ENCODE data around the gene FARP1.

DNA sequence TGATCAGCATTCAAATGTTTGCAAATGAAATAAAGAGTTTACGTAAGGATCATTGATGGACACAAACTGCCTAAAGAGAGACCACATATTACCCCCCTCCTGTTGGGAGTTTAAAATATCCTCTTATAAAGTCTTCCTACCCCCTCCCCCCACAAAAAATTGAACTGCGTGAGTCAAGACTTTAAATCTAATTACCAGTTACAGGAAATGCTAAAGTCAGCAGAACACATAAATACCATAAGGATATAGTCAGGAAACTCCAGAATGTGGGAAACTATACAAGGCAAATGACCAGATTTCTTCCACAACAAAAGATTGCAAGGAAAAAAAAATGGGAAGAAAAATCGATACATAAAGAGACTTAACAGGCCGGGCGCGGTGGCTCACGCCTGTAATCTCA lies 44.4 kb upstream of the FARP1 start:
- TF ChIP-seq, protein P1, sequence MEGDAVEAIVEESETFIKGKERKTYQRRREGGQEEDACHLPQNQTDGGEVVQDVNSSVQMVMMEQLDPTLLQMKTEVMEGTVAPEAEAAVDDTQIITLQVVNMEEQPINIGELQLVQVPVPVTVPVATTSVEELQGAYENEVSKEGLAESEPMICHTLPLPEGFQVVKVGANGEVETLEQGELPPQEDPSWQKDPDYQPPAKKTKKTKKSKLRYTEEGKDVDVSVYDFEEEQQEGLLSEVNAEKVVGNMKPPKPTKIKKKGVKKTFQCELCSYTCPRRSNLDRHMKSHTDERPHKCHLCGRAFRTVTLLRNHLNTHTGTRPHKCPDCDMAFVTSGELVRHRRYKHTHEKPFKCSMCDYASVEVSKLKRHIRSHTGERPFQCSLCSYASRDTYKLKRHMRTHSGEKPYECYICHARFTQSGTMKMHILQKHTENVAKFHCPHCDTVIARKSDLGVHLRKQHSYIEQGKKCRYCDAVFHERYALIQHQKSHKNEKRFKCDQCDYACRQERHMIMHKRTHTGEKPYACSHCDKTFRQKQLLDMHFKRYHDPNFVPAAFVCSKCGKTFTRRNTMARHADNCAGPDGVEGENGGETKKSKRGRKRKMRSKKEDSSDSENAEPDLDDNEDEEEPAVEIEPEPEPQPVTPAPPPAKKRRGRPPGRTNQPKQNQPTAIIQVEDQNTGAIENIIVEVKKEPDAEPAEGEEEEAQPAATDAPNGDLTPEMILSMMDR (IDR thresholded peaks at IDR 0.05): no peak
- TF ChIP-seq POLR2AphosphoS5 (IDR thresholded peaks at IDR 0.05): no peak

Measured in esophagus muscularis mucosa (tissue), 3 donors.